Measurements from ENCODE around the gene GOLGA7B. TPM values are rescaled to one million over a fixed set of nuclear protein-coding genes. Genes with fewer than 3 reads are reported as not detected.

Gene GOLGA7B
- total RNA-seq, 1 experiment from 2014 or later, result 1.5 TPM

DNA sequence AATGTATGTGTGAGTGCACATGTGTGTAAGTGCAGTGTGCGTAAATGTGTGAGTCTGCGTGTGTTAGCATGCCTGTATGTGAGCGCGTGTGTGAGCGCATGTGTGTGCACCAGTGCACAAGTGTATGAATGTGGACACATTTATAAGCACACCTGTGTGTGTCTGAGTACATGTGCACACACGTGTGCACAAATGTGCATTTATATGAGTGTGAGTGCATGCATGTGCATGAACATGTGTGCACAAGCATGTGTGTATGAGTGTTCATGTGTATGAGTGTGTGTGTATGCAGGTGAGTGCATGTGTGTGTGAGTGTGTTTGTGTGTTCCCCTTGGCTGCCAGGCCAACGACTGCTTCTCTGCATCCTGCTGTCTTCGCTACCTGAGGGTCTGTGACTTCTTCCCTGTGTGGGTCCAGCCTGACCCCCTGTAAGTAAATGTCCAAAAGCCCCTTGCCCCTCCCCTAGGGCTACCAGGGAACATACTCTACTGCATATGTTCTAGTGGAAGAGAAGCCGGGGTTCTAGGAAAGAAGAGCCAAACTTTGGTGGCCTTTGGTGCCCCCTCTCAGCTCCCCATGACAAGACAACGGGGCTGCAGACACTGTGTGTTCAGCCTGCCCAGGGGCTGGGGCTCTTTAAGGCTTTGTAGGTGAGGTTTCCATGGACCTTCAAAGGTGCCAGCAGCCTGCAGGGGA is 17.0 kb downstream of the GOLGA7B start:
- H3K36me3 ChIP-seq (ENCODE audit: control insufficient read depth, insufficient read depth, low read length), result no peaks in the 10 kb centered on the region
- peaks cover 2% of the 10 kb centered on the region; the same call in 1 of the 2 replicates for H3K27me3 ChIP-seq (ENCODE audit: control insufficient read depth, insufficient read depth, low read length)
- no peak overlapping the region for H3K27ac ChIP-seq (ENCODE audit: low read length)
- H3K4me3 ChIP-seq (ENCODE audit: low read depth in 2 of 2, low read length in 2 of 2), result no peak overlapping the region
- intact Hi-C loops (cut with micrococcal nuclease; ENCODE audit: unreplicated experiment), result no loop called here
- H3K4me1 ChIP-seq (ENCODE audit: control insufficient read depth, insufficient read depth, low read length), result peaks cover 21% of the 10 kb centered on the region
- no peak for ATAC-seq
- no peaks in the 10 kb centered on the region for H3K9me3 ChIP-seq (ENCODE audit: control insufficient read depth, insufficient read depth, low read depth, low read length)
- no peak for DNase-seq (ENCODE audit: low read depth, low spot score)
- no TSS peak for BruUV-seq (replicated peaks)
- ChIA-PET POLR2A (no interaction called here), CTCF (no interaction called here)
- TF ChIP-seq, protein P1, sequence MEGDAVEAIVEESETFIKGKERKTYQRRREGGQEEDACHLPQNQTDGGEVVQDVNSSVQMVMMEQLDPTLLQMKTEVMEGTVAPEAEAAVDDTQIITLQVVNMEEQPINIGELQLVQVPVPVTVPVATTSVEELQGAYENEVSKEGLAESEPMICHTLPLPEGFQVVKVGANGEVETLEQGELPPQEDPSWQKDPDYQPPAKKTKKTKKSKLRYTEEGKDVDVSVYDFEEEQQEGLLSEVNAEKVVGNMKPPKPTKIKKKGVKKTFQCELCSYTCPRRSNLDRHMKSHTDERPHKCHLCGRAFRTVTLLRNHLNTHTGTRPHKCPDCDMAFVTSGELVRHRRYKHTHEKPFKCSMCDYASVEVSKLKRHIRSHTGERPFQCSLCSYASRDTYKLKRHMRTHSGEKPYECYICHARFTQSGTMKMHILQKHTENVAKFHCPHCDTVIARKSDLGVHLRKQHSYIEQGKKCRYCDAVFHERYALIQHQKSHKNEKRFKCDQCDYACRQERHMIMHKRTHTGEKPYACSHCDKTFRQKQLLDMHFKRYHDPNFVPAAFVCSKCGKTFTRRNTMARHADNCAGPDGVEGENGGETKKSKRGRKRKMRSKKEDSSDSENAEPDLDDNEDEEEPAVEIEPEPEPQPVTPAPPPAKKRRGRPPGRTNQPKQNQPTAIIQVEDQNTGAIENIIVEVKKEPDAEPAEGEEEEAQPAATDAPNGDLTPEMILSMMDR (IDR thresholded peaks at IDR 0.05), result no peak
- TF ChIP-seq POLR2AphosphoS5 (IDR thresholded peaks at IDR 0.05; ENCODE audit: low read depth, low read length) (no peak), SIN3A (IDR thresholded peaks at IDR 0.05; ENCODE audit: borderline replicate concordance, insufficient read depth, low read depth, low read length) (no peak), TCF7L2 (IDR thresholded peaks at IDR 0.05; ENCODE audit: low read depth, low read length) (no peak)
- TF ChIP-seq, protein P2, sequence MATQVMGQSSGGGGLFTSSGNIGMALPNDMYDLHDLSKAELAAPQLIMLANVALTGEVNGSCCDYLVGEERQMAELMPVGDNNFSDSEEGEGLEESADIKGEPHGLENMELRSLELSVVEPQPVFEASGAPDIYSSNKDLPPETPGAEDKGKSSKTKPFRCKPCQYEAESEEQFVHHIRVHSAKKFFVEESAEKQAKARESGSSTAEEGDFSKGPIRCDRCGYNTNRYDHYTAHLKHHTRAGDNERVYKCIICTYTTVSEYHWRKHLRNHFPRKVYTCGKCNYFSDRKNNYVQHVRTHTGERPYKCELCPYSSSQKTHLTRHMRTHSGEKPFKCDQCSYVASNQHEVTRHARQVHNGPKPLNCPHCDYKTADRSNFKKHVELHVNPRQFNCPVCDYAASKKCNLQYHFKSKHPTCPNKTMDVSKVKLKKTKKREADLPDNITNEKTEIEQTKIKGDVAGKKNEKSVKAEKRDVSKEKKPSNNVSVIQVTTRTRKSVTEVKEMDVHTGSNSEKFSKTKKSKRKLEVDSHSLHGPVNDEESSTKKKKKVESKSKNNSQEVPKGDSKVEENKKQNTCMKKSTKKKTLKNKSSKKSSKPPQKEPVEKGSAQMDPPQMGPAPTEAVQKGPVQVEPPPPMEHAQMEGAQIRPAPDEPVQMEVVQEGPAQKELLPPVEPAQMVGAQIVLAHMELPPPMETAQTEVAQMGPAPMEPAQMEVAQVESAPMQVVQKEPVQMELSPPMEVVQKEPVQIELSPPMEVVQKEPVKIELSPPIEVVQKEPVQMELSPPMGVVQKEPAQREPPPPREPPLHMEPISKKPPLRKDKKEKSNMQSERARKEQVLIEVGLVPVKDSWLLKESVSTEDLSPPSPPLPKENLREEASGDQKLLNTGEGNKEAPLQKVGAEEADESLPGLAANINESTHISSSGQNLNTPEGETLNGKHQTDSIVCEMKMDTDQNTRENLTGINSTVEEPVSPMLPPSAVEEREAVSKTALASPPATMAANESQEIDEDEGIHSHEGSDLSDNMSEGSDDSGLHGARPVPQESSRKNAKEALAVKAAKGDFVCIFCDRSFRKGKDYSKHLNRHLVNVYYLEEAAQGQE (IDR thresholded peaks at IDR 0.05; ENCODE audit: insufficient read depth in 1 of 2, low read depth in 2 of 2, low read length in 1 of 2), result no peak
- in situ Hi-C loops (cut with HindIII; ENCODE audit: low pct_unique_long_range_greater_than_20kb, low sequenced_read_pairs), result no loop called here

DNA sequence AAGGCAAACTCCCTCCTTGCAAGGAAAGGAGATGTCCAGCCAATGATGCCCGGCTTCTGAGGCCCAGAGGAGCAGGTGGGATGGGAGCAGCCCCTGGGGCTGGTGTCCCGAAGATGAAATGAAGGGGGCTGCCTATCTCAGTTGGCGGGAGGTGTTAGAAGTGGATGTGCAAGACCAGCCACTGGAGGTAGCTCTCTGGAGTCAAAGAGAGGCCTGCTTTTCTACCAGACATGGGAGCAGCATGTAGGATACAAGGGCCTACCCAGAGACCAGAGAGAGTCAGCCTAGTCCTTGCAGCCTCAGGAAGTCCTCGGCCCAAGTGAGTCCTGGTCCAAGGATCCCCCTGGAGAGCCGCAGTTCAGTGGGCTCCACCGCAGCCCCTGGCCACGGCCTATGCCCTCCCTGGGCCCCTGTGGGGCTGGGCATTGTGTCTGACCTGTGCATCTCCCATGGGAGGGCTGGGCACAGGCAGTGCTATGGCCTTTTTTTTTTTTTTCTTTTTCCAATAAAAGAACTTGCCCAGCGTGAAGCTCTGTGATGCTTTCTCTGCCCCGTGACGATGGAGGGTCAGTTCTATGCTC is 17.7 kb downstream of the GOLGA7B start:
- in situ Hi-C loops (cut with HindIII; ENCODE audit: low pct_unique_long_range_greater_than_20kb, low sequenced_read_pairs), result no loop called here
- intact Hi-C loops (cut with micrococcal nuclease; ENCODE audit: unreplicated experiment), result no loop called here
- H3K27me3 ChIP-seq (ENCODE audit: control insufficient read depth, insufficient read depth, low read length), result peaks cover 2% of the 10 kb centered on the region; the same call in 1 of the 2 replicates
- TF ChIP-seq POLR2AphosphoS5 (IDR thresholded peaks at IDR 0.05; ENCODE audit: low read depth, low read length) (no peak), TCF7L2 (IDR thresholded peaks at IDR 0.05; ENCODE audit: low read depth, low read length) (no peak), SIN3A (IDR thresholded peaks at IDR 0.05; ENCODE audit: borderline replicate concordance, insufficient read depth, low read depth, low read length) (no peak)
- TF ChIP-seq, protein P1 (IDR thresholded peaks at IDR 0.05), result no peak
- TF ChIP-seq, protein P2 (IDR thresholded peaks at IDR 0.05; ENCODE audit: insufficient read depth in 1 of 2, low read depth in 2 of 2, low read length in 1 of 2), result no peak
- BruUV-seq (replicated peaks), result no TSS peak
- H3K4me1 ChIP-seq (ENCODE audit: control insufficient read depth, insufficient read depth, low read length), result peaks cover 15% of the 10 kb centered on the region
- no peak for ATAC-seq
- H3K27ac ChIP-seq (ENCODE audit: low read length), result no peak overlapping the region
- no peaks in the 10 kb centered on the region for H3K9me3 ChIP-seq (ENCODE audit: control insufficient read depth, insufficient read depth, low read depth, low read length)
- ChIA-PET POLR2A (no interaction called here), CTCF (interaction anchor here (3.4 kb wide), 1 partner anchor 75 kb away, joined by 25 read pairs; no protein-coding TSS in a partner anchor)
- H3K36me3 ChIP-seq (ENCODE audit: control insufficient read depth, insufficient read depth, low read length), result no peaks in the 10 kb centered on the region
- no peak overlapping the region for H3K4me3 ChIP-seq (ENCODE audit: low read depth in 2 of 2, low read length in 2 of 2)
- no peak for DNase-seq (ENCODE audit: low read depth, low spot score)
